H9 (cell line): Measurements from ENCODE around the gene WDR43. TPM values are rescaled to one million over a fixed set of nuclear protein-coding genes. Genes with fewer than 3 reads are reported as not detected.

ENCODE experiments used
- DNase-seq: peaks from one replicate; pipeline ENCODE4 v3.0.0-alpha.2; 2017
- H2AFZ ChIP-seq: one replicate; pipeline ENCODE4 v1.6.1; 2013; ENCODE audit warnings: mild to moderate bottlenecking, low read length, control low read depth, moderate library complexity
- H2AK5ac ChIP-seq: 2 replicates; pipeline ENCODE4 v1.6.1; 2013; ENCODE audit warnings: low read length, control low read depth, mixed read lengths; ENCODE audit not compliant: insufficient read length
- H2BK120ac ChIP-seq: one replicate; pipeline ENCODE4 v1.6.1; 2013; ENCODE audit warnings: low read depth, mild to moderate bottlenecking, low read length, control low read depth, inconsistent platforms; ENCODE audit not compliant: poor library complexity, severe bottlenecking
- H2BK12ac ChIP-seq: 2 replicates; pipeline ENCODE4 v1.6.1; 2013; ENCODE audit warnings: low read length, control low read depth, mixed read lengths, low read depth; ENCODE audit not compliant: insufficient read length
- H2BK15ac ChIP-seq: 2 replicates; pipeline ENCODE4 v1.6.1; 2013; ENCODE audit warnings: low read depth, low read length, control low read depth
- H2BK20ac ChIP-seq: one replicate; pipeline ENCODE4 v1.6.1; 2013; ENCODE audit warnings: low read depth, mild to moderate bottlenecking, low read length, control low read depth, inconsistent platforms; ENCODE audit not compliant: poor library complexity, severe bottlenecking
- H2BK5ac ChIP-seq: 2 replicates; pipeline ENCODE4 v1.6.1; 2013; ENCODE audit warnings: low read length, control low read depth, mixed read lengths; ENCODE audit not compliant: insufficient read length
- H3K14ac ChIP-seq: 2 replicates; pipeline ENCODE4 v1.6.1; 2013; ENCODE audit warnings: low read length, control low read depth; ENCODE audit not compliant: insufficient read depth
- H3K18ac ChIP-seq: 2 replicates; pipeline ENCODE4 v1.6.1; 2013; ENCODE audit warnings: low read depth, mild to moderate bottlenecking, mixed read lengths, low read length, control low read depth; ENCODE audit not compliant: insufficient read length
- H3K23ac ChIP-seq: 2 replicates; pipeline ENCODE4 v1.6.1; 2013; ENCODE audit warnings: low read length, control low read depth, mixed read lengths, low read depth; ENCODE audit not compliant: insufficient read length
- H3K23me2 ChIP-seq: 2 replicates; pipeline ENCODE4 v1.6.1; 2013; ENCODE audit warnings: low read depth, mild to moderate bottlenecking, mixed read lengths, low read length, control low read depth; ENCODE audit not compliant: insufficient read length, poor library complexity, severe bottlenecking
- H3K27ac ChIP-seq: 2 replicates; pipeline ENCODE4 v1.5.1; 2013; ENCODE audit warnings: low read length, control low read depth, mixed read lengths, low read depth; ENCODE audit not compliant: insufficient read length
- H3K27me3 ChIP-seq: 2 replicates; pipeline ENCODE4 v1.6.1; 2013; ENCODE audit warnings: low read length, control low read depth, inconsistent platforms; ENCODE audit not compliant: insufficient read depth
- H3K4ac ChIP-seq: 2 replicates; pipeline ENCODE4 v1.6.1; 2013; ENCODE audit warnings: low read depth, mild to moderate bottlenecking, control low read depth, inconsistent platforms, low read length, moderate library complexity
- H3K4me1 ChIP-seq: 2 replicates; pipeline ENCODE4 v1.6.1; 2013; ENCODE audit warnings: low read length, control low read depth, inconsistent platforms; ENCODE audit not compliant: insufficient read depth
- H3K4me2 ChIP-seq: 2 replicates; pipeline ENCODE4 v1.6.1; 2013; ENCODE audit warnings: low read length, control low read depth, mixed read lengths; ENCODE audit not compliant: insufficient read length, insufficient read depth
- H3K56ac ChIP-seq: 2 replicates; pipeline ENCODE4 v1.6.1; 2013; ENCODE audit warnings: low read depth, mild to moderate bottlenecking, mixed read lengths, low read length, control low read depth; ENCODE audit not compliant: insufficient read length
- H3K79me1 ChIP-seq: 2 replicates; pipeline ENCODE4 v1.6.1; 2013; ENCODE audit warnings: low read depth, mild to moderate bottlenecking, moderate library complexity, low read length, control low read depth, inconsistent platforms; ENCODE audit not compliant: insufficient read depth, poor library complexity, severe bottlenecking
- H3K79me2 ChIP-seq: 2 replicates; pipeline ENCODE4 v1.6.1; 2013; ENCODE audit warnings: low read length, control low read depth, inconsistent platforms; ENCODE audit not compliant: insufficient read depth
- H3K9ac ChIP-seq: 2 replicates; pipeline ENCODE4 v1.6.1; 2013; ENCODE audit warnings: low read length, control low read depth, mixed read lengths; ENCODE audit not compliant: insufficient read length; ENCODE audit errors: extremely low read depth
- H3K9me3 ChIP-seq: one replicate; pipeline ENCODE4 v1.6.1; 2013; ENCODE audit warnings: low read depth, low read length, inconsistent platforms; ENCODE audit not compliant: control insufficient read depth
- H3T11ph ChIP-seq: one replicate; pipeline ENCODE4 v1.6.1; 2013; ENCODE audit warnings: mild to moderate bottlenecking, low read length, control low read depth, inconsistent platforms
- H4K20me1 ChIP-seq: one replicate; pipeline ENCODE4 v1.6.1; 2013; ENCODE audit not compliant: control insufficient read depth, insufficient read length, insufficient read depth
- H4K5ac ChIP-seq: 2 replicates; pipeline ENCODE4 v1.6.1; 2013; ENCODE audit warnings: low read depth, mild to moderate bottlenecking, mixed read lengths, low read length, control low read depth; ENCODE audit not compliant: insufficient read length
- H4K8ac ChIP-seq: replicated peaks from 2 replicates; pipeline ENCODE4 v1.6.1; 2013; ENCODE audit warnings: low read length, control low read depth, mixed read lengths, low read depth; ENCODE audit not compliant: insufficient read length
- H4K91ac ChIP-seq: 2 replicates; pipeline ENCODE4 v1.6.1; 2013; ENCODE audit warnings: low read depth, mild to moderate bottlenecking, moderate library complexity, mixed read lengths, low read length, control low read depth; ENCODE audit not compliant: insufficient read length
- H3K27ac Mint-ChIP-seq, 3 experiments: 2 replicates in 2 of 3; 3 replicates in 1 of 3; pipeline ENCODE4 v1.8.0; 2020 to 2021; ENCODE audit warnings: mixed read lengths in 3 of 3, mild to moderate bottlenecking in 1 of 3, moderate library complexity in 1 of 3
- H3K27me3 Mint-ChIP-seq: 2 replicates; pipeline ENCODE4 v1.8.0; 2021; ENCODE audit warnings: low read depth, mild to moderate bottlenecking, moderate library complexity, mixed read lengths
- H3K36me3 Mint-ChIP-seq, 3 experiments: 2 replicates in 2 of 3; 3 replicates in 1 of 3; pipeline ENCODE4 v1.8.0; 2020 to 2021; ENCODE audit warnings: low read depth in 3 of 3, mixed read lengths in 3 of 3; ENCODE audit not compliant: insufficient read depth in 1 of 3
- H3K4me1 Mint-ChIP-seq, 2 experiments: 2 replicates each; pipeline ENCODE4 v1.8.0; 2020; ENCODE audit warnings: mixed read lengths in 2 of 2
- H3K4me3 Mint-ChIP-seq, 2 experiments: 2 replicates in 1 of 2; 3 replicates in 1 of 2; pipeline ENCODE4 v1.8.0; 2020 to 2021; ENCODE audit warnings: mild to moderate bottlenecking in 2 of 2, mixed read lengths in 2 of 2, moderate library complexity in 1 of 2
- H3K9me3 Mint-ChIP-seq, 2 experiments: 2 replicates in 1 of 2; 3 replicates in 1 of 2; pipeline ENCODE4 v1.8.0; 2020; ENCODE audit warnings: mild to moderate bottlenecking in 2 of 2, mixed read lengths in 2 of 2, moderate library complexity in 1 of 2
- CTCF ChIP-seq: fragments of 200-600 bp; sonication (generic); conservative IDR thresholded peaks from 3 replicates; pipeline ENCODE4 v1.8.0; 2021; ENCODE audit warnings: antibody characterized with exemption, mild to moderate bottlenecking
- WGBS: extraction: QIAGEN DNeasy Blood & Tissue Kit; methylation state at CpG from one replicate; pipeline ENCODE4 v1.1.7; 2013; ENCODE audit warnings: missing lambda C conversion rate, low lambda C conversion rate, mixed read lengths; ENCODE audit not compliant: insufficient read length; ENCODE audit errors: extremely low coverage; 5-methylcytosine and 5-hydroxymethylcytosine counted together
- total RNA-seq: library from RNA; stranded (reverse); gene quantifications from 2 replicates; pipeline ENCODE4 v1.2.1, GENCODE V29; 2021

The WDR43 gene
- total RNA-seq, 1 experiment from 2014 or later: 186 TPM

DNA sequence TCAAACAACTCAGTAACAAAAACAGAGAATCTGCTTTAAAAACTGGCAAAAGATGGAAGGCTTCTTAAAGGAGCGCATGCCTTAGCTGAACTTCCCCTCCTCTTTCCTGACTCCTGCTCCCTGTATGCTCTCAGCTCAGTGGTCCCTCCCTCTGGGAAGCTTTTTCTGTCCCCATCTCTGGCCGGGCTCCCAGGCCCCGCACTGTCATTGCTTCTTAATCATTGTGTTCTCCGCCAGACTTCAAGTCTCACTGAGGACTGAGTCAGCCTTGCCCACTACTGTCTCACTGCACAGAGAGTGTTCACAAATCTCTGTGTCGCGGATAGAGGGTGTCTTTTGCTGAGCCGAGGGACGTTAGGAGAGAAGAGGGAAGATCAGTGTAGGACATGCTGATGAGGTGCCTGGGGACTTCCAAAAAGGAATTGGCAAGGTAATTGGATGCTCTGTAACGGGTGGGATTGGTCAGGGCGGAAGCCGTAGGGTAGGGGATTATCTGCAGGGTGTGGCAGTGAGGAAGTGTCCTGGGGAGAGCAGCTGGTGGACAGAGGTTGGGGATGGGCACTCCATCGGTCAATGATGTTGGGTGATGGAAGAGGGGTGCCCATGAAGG, 102.9 kb downstream of the WDR43 start:
- H2AK5ac ChIP-seq: no peak overlapping the region
- H3K9me3 ChIP-seq: no peaks in the 10 kb centered on the region
- Mint-ChIP-seq H3K27me3 (peaks cover 3% of the 10 kb centered on the region), H3K4me3 (no peak overlapping the region; a peak in 1 of 5 replicates), H3K27ac (no peak overlapping the region), H3K36me3 (no peaks in the 10 kb centered on the region), H3K4me1 (peaks cover 5 to 10% of the 10 kb centered on the region in 2 experiments), H3K9me3 (no peaks in the 10 kb centered on the region)
- H3K4me1 ChIP-seq: no peaks in the 10 kb centered on the region; the same call in 1 of the 2 replicates
- H4K5ac ChIP-seq: no peak overlapping the region
- H4K8ac ChIP-seq: no peak overlapping the region
- H3K27me3 ChIP-seq: peaks cover 2% of the 10 kb centered on the region; the same call in 1 of the 2 replicates
- H3K4me2 ChIP-seq: no peak overlapping the region
- H3K27ac ChIP-seq: no peak overlapping the region
- TF ChIP-seq CTCF: no peak
- H2BK120ac ChIP-seq: no peak overlapping the region
- DNase-seq: no peak
- H3K18ac ChIP-seq: no peak overlapping the region
- no peak overlapping the region for H2BK15ac ChIP-seq
- H3K23me2 ChIP-seq: no peaks in the 10 kb centered on the region
- no peak overlapping the region for H3K4ac ChIP-seq
- no peak overlapping the region for H3K23ac ChIP-seq
- H3K9ac ChIP-seq: no peak overlapping the region
- no peak overlapping the region for H2BK12ac ChIP-seq
- H3K56ac ChIP-seq: no peak overlapping the region
- no peak overlapping the region for H3T11ph ChIP-seq
- H3K79me2 ChIP-seq: no peaks in the 10 kb centered on the region
- no peak overlapping the region for H2BK5ac ChIP-seq
- no peak overlapping the region for H3K14ac ChIP-seq
- no peak overlapping the region for H4K91ac ChIP-seq
- no peak overlapping the region for H2BK20ac ChIP-seq
- no peaks in the 10 kb centered on the region for H4K20me1 ChIP-seq
- no peak overlapping the region for H2AFZ ChIP-seq
- no CpG with 5 or more reads among the region's 12 CpGs for WGBS
- H3K79me1 ChIP-seq: no peaks in the 10 kb centered on the region

Other genes starting within 250 kb of the WDR43 start
- gene PPP1CB, start 142.8 kb upstream of the WDR43 start, total RNA-seq: 183 and 184 TPM in 2 replicates
- gene SPDYA, start 83.8 kb upstream of the WDR43 start, total RNA-seq: 0.52 and 1.1 TPM in 2 replicates
- 20.7 and 21.0 TPM in 2 replicates for gene TRMT61B, start 24.4 kb upstream of the WDR43 start, total RNA-seq
- 0.18 and 0.83 TPM in 2 replicates for gene TOGARAM2, start 86.6 kb downstream of the WDR43 start, total RNA-seq
- gene PCARE, start 179.9 kb downstream of the WDR43 start, total RNA-seq: not detected in 2 replicates
- gene CLIP4, start 220.7 kb downstream of the WDR43 start, total RNA-seq: 0.66 and 0.77 TPM in 2 replicates